ACC112 (cell line): ENCODE results near the gene METTL23.

Experiments
- H2AFZ ChIP-seq: fragments of 200-600 bp; sonication (generic); one replicate; pipeline ENCODE4 v1.6.0; 2017; ENCODE audit warnings: antibody characterized with exemption, low read length; ENCODE audit not compliant: unreplicated experiment
- H3K27ac ChIP-seq: fragments of 200-600 bp; sonication (generic); 2 replicates; pipeline ENCODE4 v1.5.1; 2014; ENCODE audit warnings: low read depth, mild to moderate bottlenecking, antibody characterized with exemption, low read length, moderate library complexity
- H3K27me3 ChIP-seq: fragments of 200-600 bp; sonication (generic); 2 replicates; pipeline ENCODE4 v1.6.1; 2014; ENCODE audit warnings: mild to moderate bottlenecking, antibody characterized with exemption, low read length, moderate library complexity, mixed read lengths; ENCODE audit not compliant: insufficient read depth
- H3K36me3 ChIP-seq: fragments of 200-600 bp; sonication (generic); 2 replicates; pipeline ENCODE4 v1.6.1; 2016; ENCODE audit warnings: mild to moderate bottlenecking, antibody characterized with exemption, low read length, moderate library complexity, mixed read lengths; ENCODE audit not compliant: insufficient read depth
- H3K4me1 ChIP-seq: fragments of 200-600 bp; sonication (generic); one replicate; pipeline ENCODE4 v1.6.1; 2016; ENCODE audit warnings: low read length, mixed read lengths; ENCODE audit not compliant: insufficient read depth, unreplicated experiment, control insufficient read depth
- H3K4me3 ChIP-seq: fragments of 200-600 bp; sonication (generic); 2 replicates; pipeline ENCODE4 v1.5.1; 2014; ENCODE audit warnings: mild to moderate bottlenecking, low read depth, low read length
- H3K79me2 ChIP-seq: fragments of 200-600 bp; sonication (generic); one replicate; pipeline ENCODE4 v1.6.0; 2016; ENCODE audit warnings: low read length; ENCODE audit not compliant: control insufficient read depth, unreplicated experiment, insufficient read depth

The METTL23 gene, protein sequence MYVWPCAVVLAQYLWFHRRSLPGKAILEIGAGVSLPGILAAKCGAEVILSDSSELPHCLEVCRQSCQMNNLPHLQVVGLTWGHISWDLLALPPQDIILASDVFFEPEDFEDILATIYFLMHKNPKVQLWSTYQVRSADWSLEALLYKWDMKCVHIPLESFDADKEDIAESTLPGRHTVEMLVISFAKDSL

DNA sequence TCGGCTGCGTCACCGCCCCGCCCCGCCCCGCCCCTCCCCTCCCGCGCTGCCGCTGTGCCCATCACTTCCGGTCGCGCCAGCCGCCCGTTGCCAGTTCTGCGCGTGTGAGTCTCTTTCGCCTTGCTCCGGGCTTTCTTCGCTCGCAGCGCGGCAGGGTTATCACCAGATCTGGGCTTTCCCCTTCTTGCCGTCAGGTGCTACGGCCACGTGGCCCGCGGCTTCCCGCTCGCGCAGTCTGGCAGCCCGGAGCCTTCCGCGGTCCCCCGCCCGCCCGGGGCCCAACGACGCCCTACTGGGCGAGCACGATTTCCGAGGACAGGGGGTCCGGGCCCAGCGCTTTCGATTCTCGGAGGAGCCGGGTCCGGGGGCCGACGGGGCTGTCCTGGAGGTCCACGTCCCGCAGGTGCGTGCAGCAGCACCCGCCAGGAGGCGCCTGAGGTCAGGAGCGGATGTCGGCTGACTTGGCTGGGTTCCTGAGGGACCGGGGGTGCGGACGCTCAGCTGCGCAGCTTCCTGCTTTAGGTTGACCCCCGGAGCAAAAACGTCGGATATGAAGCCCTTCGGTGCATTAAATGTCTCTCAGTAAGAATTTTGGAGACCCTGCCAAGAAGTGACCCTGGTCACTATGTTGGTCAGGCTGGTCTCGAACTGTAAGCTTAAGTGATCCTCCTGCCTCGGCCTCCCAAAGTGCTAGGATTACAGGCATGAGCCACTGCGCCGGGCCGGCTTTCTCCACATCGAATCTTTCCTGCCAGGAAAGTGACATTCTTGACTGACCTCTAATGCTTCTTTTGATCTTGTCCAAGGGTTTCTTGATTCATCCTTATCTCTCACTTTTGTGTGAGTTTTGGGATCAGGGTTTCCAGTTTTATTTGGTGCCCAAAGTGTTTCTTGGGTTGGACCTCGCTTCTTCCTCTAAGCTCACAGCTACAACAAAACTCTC is at the start of gene METTL23:
METTL23 (plus strand) TSS at position 64 of the 943 bp plus-strand sequence. CDS start 2,872 bp downstream, outside the sequence.
- H3K4me3 ChIP-seq, result peak within 1 kb of the TSS; percentile 97
- no peaks in the 10 kb centered on the region for H3K27me3 ChIP-seq
- H3K4me1 ChIP-seq, result peaks cover 24% of the 10 kb centered on the region
- H2AFZ ChIP-seq, result no peak within 1 kb of the TSS
- peaks cover 28% of the 10 kb centered on the region for H3K36me3 ChIP-seq
- H3K27ac ChIP-seq, result peak within 1 kb of the TSS; percentile 95
- peaks cover 84% of the 10 kb centered on the region for H3K79me2 ChIP-seq

DNA sequence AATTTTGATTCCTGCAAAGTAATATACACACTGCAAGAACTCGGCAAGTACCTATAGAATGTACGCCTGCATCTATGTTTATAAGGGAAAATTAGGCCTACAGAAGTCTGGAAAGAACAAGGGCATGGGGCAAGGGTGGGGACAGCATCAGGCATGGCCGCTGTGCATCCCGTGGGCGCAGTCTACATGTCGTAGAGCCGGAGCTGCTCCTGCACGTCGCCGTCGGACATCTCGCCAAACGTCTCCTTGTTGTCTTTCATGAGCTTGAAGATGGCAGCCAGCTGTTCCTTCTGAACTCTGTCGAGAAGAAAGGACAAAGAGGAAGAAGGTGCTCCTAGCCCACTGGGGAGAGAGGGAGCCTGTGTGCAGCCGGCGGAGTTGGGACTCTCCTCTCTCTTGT is 49.2 kb upstream of the METTL23 start:
- Histone ChIP-seq H3K4me3 (no peak overlapping the region), H2AFZ (no peak overlapping the region), H3K27me3 (no peaks in the 10 kb centered on the region), H3K79me2 (no peaks in the 10 kb centered on the region), H3K4me1 (peaks cover 11% of the 10 kb centered on the region), H3K36me3 (peaks cover 13% of the 10 kb centered on the region; the same call in 1 of the 2 replicates), H3K27ac (no peak overlapping the region)

DNA sequence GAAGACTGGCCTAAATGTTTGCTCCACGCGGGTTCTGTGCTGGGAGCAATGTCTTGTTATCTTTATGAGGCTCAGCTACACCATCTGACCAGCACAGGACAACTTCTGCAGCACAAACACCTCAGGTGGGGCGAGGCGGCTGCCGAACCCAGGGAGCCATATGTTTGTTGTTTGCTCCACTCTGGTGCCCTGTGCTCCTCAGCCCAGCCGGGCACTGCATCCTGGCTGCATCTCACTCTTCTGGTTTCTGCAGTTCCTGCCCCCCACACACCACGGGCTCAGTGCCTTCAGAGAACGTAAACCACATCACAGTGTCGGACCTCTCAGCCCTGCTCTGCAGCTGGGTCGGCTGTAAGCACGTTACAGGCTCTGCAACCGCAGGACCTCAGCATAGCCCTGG is 48.3 kb upstream of the METTL23 start:
- H3K27ac ChIP-seq, result no peak overlapping the region
- H3K27me3 ChIP-seq, result no peaks in the 10 kb centered on the region

DNA sequence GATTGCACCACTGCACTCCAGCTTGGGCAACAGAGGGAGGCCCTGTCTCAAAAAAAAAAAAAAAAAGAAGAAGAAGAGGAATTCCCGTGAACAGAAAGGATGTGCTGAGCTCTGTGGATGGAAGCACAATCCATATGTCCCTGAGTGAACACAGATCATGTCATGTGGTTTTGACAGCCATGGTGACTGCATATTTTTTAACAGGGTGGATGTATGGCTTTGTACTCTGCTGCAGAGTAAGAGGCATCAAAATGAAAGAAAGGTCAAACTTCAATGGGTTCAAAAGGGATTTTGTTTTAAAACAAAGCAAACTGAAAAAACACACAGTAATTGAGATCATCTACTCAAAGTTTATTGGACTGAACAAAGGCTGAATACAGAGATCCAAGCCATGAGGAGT is 47.4 kb upstream of the METTL23 start:
- no peak overlapping the region for H2AFZ ChIP-seq
- H3K4me3 ChIP-seq, result no peak overlapping the region
- no peak overlapping the region for H3K27ac ChIP-seq
- no peaks in the 10 kb centered on the region for H3K79me2 ChIP-seq
- peaks cover 19% of the 10 kb centered on the region for H3K4me1 ChIP-seq
- peaks cover 15% of the 10 kb centered on the region; the same call in 1 of the 2 replicates for H3K36me3 ChIP-seq
- H3K27me3 ChIP-seq, result no peaks in the 10 kb centered on the region

More for the DNA sequence above, 48.3 kb upstream of the METTL23 start:
- Histone ChIP-seq H2AFZ (no peak overlapping the region), H3K36me3 (peaks cover 13% of the 10 kb centered on the region; the same call in 1 of the 2 replicates), H3K79me2 (no peaks in the 10 kb centered on the region), H3K4me1 (peaks cover 19% of the 10 kb centered on the region), H3K4me3 (no peak overlapping the region)

DNA sequence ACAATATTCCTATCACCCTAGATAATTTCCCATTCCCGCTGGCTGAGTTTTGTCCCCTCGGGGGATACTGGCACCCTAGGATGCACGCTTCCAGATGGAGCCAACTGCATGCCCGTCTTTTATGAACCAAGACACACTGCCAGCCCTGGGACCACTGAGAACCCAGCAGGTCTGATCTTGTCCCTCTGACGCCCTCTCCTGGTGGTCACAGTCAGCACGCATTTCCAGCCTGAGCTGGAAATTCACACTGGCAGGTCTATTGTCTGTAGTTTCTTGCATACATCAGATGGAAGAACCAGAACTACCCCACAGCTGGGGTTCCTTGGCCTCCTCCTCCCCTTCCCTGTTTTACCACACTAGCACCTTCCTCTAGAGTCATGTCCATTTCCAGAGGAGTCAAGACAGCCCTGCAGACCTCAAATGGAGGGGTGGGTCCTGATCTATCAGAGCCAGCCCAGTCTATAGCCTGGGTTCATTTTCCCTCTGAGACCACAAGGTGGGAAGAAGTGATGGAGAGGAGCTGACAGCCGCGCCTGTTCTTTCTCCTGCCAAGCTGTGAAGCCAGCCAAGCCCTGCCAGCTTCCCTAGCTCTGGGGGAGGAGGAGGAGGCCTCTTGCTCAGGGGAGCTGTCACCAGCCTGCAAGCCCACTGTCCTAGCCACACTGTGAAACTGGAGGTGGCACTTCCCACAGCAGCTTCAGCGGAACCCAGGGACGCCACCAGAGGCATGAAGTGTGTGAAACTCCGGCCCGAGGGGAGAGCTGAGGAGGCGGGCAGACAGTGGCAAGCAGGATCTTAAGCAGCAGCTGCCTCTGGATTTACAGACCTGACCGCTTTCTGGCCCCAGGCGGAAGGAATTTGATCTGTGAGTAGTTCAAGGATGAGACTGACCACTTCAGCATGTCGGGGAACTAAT is 45.2 kb upstream of the METTL23 start:
- Histone ChIP-seq H3K4me3 (no peak overlapping the region), H3K4me1 (peaks cover 19% of the 10 kb centered on the region), H3K36me3 (peaks cover 8% of the 10 kb centered on the region; the same call in 1 of the 2 replicates), H3K27ac (peak overlapping the region; percentile 42), H2AFZ (no peak overlapping the region), H3K79me2 (no peaks in the 10 kb centered on the region), H3K27me3 (no peaks in the 10 kb centered on the region)

DNA sequence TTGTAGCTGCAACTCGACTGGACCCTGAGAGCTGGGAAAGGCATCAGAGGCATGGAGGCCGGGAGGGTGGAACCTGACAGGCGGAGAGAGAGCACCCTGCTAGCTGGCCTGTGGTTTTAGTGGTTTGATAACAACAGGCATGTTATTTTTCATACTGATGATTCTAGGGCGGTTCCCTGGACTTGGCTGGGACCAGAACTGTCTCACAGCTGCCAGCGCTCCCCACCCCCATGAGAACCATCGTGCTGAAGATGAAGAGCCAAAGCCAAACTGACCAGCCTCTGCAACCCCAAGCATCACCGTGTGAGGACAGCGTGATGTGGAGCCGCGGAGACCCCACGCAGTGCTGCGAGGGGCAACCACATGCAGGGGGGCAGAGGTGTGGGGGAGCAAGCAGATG is 44.3 kb upstream of the METTL23 start:
- Histone ChIP-seq H3K27me3 (no peaks in the 10 kb centered on the region), H3K4me1 (peaks cover 20% of the 10 kb centered on the region), H2AFZ (no peak overlapping the region), H3K27ac (peak overlapping the region; percentile 42), H3K36me3 (peaks cover 7% of the 10 kb centered on the region; the same call in 1 of the 2 replicates), H3K4me3 (no peak overlapping the region), H3K79me2 (no peaks in the 10 kb centered on the region)

DNA sequence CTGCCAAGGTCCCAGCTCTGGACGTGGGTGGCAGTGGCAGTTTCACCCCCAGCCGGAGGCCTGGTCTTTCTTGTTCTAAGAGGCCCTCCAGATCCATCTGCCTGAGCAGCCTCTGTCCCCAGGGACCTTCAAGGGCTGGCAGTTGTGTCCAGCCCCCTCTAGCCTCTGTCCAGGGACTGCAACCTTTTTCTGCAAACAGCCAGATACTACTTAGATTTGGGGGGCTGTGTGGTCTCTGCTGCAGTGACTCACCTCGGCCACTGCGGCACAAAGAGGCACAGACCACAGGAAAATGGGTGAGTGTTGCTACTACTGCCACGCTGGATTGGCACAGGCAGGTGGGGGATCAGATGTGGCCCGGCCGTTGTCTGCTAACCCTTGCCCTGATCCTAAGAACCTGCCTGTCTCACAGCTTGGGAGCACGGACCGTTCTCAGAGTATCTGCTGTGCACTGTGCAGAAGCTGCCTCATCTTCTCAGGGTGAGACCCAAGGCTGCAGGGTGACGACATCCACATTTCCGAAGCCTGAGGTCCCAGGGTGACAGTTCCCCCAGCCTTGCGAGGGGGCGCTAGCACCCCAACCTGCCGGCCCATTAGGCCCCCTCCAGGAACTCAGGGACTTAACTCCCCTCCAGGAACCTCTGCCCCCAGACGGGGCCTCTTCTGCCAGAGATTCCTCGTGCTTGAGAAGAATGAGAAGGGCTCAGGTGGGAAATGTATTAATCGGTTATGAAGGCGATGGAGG is 43.5 kb upstream of the METTL23 start:
- Histone ChIP-seq H3K27me3 (no peaks in the 10 kb centered on the region), H2AFZ (no peak overlapping the region), H3K4me1 (peaks cover 29% of the 10 kb centered on the region), H3K36me3 (0 out of 2 replicates have a peak, but pooled peaks cover 4% of the 10 kb centered on the region), H3K4me3 (no peak overlapping the region), H3K79me2 (no peaks in the 10 kb centered on the region), H3K27ac (no peak overlapping the region)

DNA sequence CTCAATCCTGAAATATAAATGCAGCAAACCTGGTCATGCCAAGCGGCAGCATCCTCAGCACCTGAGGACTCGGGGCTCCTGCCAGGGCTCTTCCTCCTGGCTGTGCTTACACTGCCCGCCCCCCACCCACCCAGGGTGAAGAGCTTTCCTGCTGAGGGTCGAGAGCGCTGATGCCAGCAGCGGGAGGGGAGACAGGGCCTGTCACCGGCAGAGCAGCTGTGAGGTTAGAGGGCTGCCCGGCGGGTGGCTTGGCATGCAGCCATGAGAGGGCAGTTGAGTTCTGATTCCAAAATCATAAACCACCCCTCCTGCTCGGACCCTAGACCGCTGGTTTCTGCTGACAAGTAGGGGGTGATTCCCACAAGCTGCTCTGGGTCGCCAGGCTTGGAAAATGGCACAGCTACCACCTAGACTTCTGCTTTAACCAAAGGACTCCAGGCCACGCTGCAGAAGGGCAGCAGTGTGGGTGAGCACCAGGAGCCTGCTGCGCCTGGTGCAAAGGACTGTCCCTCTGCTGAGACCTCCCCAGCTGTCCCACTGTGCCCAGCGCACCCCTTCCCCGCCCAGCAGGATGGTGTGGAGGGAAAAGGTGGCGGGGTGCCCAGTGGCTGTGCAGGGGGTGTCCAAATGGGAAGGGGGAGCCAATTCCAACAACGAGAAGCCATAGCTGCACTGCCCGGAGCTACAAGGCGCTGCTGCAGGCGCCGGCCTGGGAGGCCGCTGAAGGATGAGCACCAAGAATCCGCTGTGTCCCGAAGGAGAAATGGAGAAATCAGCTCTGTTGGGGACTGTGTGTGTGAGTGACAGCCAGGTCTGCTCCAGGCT is 42.5 kb upstream of the METTL23 start:
- no peaks in the 10 kb centered on the region for H3K79me2 ChIP-seq
- H3K27me3 ChIP-seq, result no peaks in the 10 kb centered on the region
- H3K27ac ChIP-seq, result no peak overlapping the region
- no peak overlapping the region for H3K4me3 ChIP-seq
- peaks cover 38% of the 10 kb centered on the region for H3K4me1 ChIP-seq
- 0 out of 2 replicates have a peak, but pooled peaks cover 4% of the 10 kb centered on the region for H3K36me3 ChIP-seq
- H2AFZ ChIP-seq, result no peak overlapping the region

DNA sequence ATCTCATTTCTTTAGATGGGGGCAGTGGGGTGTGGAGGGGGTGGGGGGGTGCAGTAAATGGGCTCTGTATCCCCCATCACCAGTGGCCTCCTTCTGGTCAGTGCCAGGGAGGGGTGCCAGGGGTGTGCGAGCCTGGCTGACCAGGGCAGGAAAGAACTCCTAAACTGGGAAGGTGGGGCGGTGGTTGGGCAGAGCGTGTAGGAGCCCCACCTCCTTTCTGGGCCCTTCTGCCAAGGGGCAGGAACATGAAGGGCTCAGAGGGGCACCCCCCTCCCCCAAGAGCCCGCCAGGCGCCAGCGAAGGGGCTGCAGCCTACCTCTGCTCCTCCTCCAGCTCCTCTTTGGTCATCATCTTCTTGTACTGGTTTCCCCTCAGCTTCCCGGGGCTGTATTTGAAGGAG is 41.9 kb upstream of the METTL23 start:
- Histone ChIP-seq H3K27ac (no peak overlapping the region), H3K4me1 (peaks cover 44% of the 10 kb centered on the region), H3K4me3 (no peak overlapping the region), H2AFZ (no peak overlapping the region), H3K27me3 (no peaks in the 10 kb centered on the region), H3K79me2 (peaks cover 3% of the 10 kb centered on the region), H3K36me3 (0 out of 2 replicates have a peak, but pooled peaks cover 4% of the 10 kb centered on the region)
